K562 (cell line): ENCODE results near the gene CTRL. TPM values are rescaled to one million over a fixed set of nuclear protein-coding genes. Genes with fewer than 3 reads are reported as not detected.

Source experiments
- CCAR2 ChIP-seq: fragments of 200-400 bp; formaldehyde crosslinking; IDR thresholded peaks from 2 replicates; pipeline ENCODE4 v1.6.1; 2017; ENCODE audit warnings: mild to moderate bottlenecking, low read depth, low read length
- CREB1 ChIP-seq, 2 experiments: sonication (generic) in 1 of 2; formaldehyde crosslinking in 1 of 2; IDR thresholded peaks; 2 replicates each; pipeline versions ENCODE4 v1.6.1 to v1.8.0; 2012 to 2022; ENCODE audit warnings: inconsistent platforms in 1 of 2, mild to moderate bottlenecking in 1 of 2, missing genetic modification reagents in 1 of 2, moderate library complexity in 1 of 2
- EHMT2 ChIP-seq: fragments of 450-650 bp; IDR thresholded peaks from 2 replicates; pipeline ENCODE4 v1.6.1; 2018; ENCODE audit warnings: antibody characterized with exemption
- FOSL1 ChIP-seq: fragments of 200-800 bp; sonication (Bioruptor generic); conservative IDR thresholded peaks from 2 replicates; pipeline ENCODE4 v1.6.1; 2016; ENCODE audit warnings: missing genetic modification characterization, missing compliant biosample characterization
- GTF2F1 ChIP-seq: IDR thresholded peaks from 2 replicates; pipeline ENCODE4 v1.6.1; 2011; ENCODE audit warnings: low read depth, low read length, improper control_type of control experiment
- JUNB ChIP-seq: fragments of 450-650 bp; formaldehyde crosslinking; conservative IDR thresholded peaks from 2 replicates; pipeline ENCODE4 v1.4.0; 2020; ENCODE audit warnings: mild to moderate bottlenecking
- MAFK ChIP-seq: IDR thresholded peaks from 2 replicates; pipeline ENCODE4 v1.6.1; 2011; ENCODE audit warnings: low read length, improper control_type of control experiment
- MECOM ChIP-seq: fragments of 250-450 bp; sonication (Bioruptor Pico); IDR thresholded peaks from 2 replicates; pipeline ENCODE4 v1.8.0; 2022; ENCODE audit warnings: inconsistent platforms
- RCOR1 ChIP-seq, 2 experiments: IDR thresholded peaks; 2 replicates each; pipeline ENCODE4 v1.6.1; 2012; ENCODE audit warnings: low read depth in 2 of 2, low read length in 2 of 2, borderline replicate concordance in 1 of 2, improper control_type of control experiment in 1 of 2
- TFAM ChIP-seq: fragments of 250-450 bp; sonication (Bioruptor Pico); conservative IDR thresholded peaks from 2 replicates; pipeline ENCODE4 v1.5.0; 2021; ENCODE audit warnings: mild to moderate bottlenecking, moderate library complexity
- ZNF41 ChIP-seq: fragments of 250-450 bp; sonication (Bioruptor Pico); conservative IDR thresholded peaks from 2 replicates; pipeline ENCODE4 v1.4.0; 2020; ENCODE audit warnings: mild to moderate bottlenecking
- ZSCAN29 ChIP-seq: fragments of 450-650 bp; IDR thresholded peaks from 2 replicates; pipeline ENCODE4 v1.6.1; 2017
- polyA plus RNA-seq, 8 experiments: library from polyadenylated mRNA; depleted of rRNA in 4 of 8; stranded (reverse) in 5 of 8; unstranded in 3 of 8; fragments of >200 nt; fragmentation: Nextera tagmentation in 2 of 8; fragmentation: Illumina TruSeq in 1 of 8; extraction: Ambion mirVana in 2 of 8; extraction: Trizol in 1 of 8; gene quantifications; 2 replicates each; pipeline versions ENCODE4 v1.2.1 to v1.2.3, GENCODE V29; 2011 to 2014; ENCODE audit warnings: inconsistent platforms in 1 of 8, missing spikeins in 1 of 8
- total RNA-seq, 7 experiments: library from RNA; depleted of rRNA in 6 of 7; stranded (reverse); fragments of >200 nt in 6 of 7; fragmentation: Illumina TruSeq in 2 of 7; extraction: Trizol in 2 of 7; gene quantifications; 2 replicates each; pipeline versions ENCODE4 v1.2.1 to v1.2.3, GENCODE V29; 2011 to 2021; ENCODE audit warnings: low replicate concordance in 1 of 7
- TF ChIP-seq, protein P1 (sequence below), 2 experiments: fragments of 450-650 bp in 1 of 2; sonication (generic) in 1 of 2; formaldehyde crosslinking in 1 of 2; IDR thresholded peaks in 1 of 2; conservative IDR thresholded peaks in 1 of 2; 2 replicates each; pipeline versions ENCODE4 v1.6.1 to v1.8.1; 2016 to 2023; ENCODE audit warnings: mild to moderate bottlenecking in 2 of 2, moderate library complexity in 2 of 2, inconsistent platforms in 1 of 2, missing genetic modification reagents in 1 of 2
- TF ChIP-seq, protein P2 (sequence below): fragments of 450-650 bp; conservative IDR thresholded peaks from 2 replicates; pipeline ENCODE4 v1.6.1; 2016; ENCODE audit warnings: missing genetic modification characterization, low read depth, mild to moderate bottlenecking, control low read depth, missing compliant biosample characterization
- TF ChIP-seq, protein P3 (sequence below): sonication (generic); formaldehyde crosslinking; IDR thresholded peaks from 2 replicates; pipeline ENCODE4 v1.8.1; 2023; ENCODE audit warnings: mild to moderate bottlenecking, missing genetic modification reagents
- TF ChIP-seq, protein P4 (sequence below), 2 experiments: fragments of 450-650 bp; formaldehyde crosslinking in 1 of 2; IDR thresholded peaks; 2 replicates each; pipeline versions ENCODE4 v1.4.0 to v1.6.1; 2014 to 2020; ENCODE audit warnings: mild to moderate bottlenecking in 2 of 2, borderline replicate concordance in 1 of 2, low read depth in 1 of 2

The CTRL gene
- total and polyA plus RNA-seq, 9 of the 15 experiments (the other 6 are each of a cell fraction or from before 2014, with no cell fraction given): 1.4 to 5.6 (median 2.5) TPM

DNA sequence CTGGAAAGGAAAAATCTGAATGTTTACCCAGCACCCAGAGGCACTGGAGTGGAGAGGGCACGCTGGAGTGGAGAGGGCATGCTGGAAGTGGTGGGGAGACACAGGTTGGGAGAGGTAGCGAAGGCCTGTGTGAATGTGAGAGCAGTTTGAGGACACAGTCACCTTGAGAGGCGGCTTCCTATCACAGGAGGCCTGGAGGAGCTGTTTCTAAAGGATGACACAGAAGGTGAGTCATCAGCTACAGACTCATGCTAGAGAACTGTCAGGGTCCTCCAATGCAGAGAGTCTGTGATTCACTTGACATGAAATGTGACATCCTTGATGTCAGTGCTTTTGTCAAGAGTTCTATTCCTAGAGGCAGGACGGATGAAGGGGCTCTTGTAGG is 13.8 kb downstream of the CTRL start (continued):
- TF ChIP-seq, protein P1, sequence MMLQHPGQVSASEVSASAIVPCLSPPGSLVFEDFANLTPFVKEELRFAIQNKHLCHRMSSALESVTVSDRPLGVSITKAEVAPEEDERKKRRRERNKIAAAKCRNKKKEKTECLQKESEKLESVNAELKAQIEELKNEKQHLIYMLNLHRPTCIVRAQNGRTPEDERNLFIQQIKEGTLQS (IDR thresholded peaks at IDR 0.05): peak; percentile 98
- TF ChIP-seq, protein P1 (CRISPR knock-in tag; conservative IDR thresholded peaks at IDR 0.05): no peak; the same call in 1 of the 2 replicates
- no peak for TF ChIP-seq ZSCAN29
- TF ChIP-seq TFAM: no peak
- no peak for TF ChIP-seq MAFK
- peak; percentile 27; the same call in 1 of the 2 replicates for TF ChIP-seq CREB1 (IDR thresholded peaks at IDR 0.05)
- TF ChIP-seq CREB1 (CRISPR knock-in tag; IDR thresholded peaks at IDR 0.05): no peak
- no peak for TF ChIP-seq CCAR2
- TF ChIP-seq MECOM (CRISPR knock-in tag): peak; percentile 59; the same call in 1 of the 2 replicates
- TF ChIP-seq, protein P2, sequence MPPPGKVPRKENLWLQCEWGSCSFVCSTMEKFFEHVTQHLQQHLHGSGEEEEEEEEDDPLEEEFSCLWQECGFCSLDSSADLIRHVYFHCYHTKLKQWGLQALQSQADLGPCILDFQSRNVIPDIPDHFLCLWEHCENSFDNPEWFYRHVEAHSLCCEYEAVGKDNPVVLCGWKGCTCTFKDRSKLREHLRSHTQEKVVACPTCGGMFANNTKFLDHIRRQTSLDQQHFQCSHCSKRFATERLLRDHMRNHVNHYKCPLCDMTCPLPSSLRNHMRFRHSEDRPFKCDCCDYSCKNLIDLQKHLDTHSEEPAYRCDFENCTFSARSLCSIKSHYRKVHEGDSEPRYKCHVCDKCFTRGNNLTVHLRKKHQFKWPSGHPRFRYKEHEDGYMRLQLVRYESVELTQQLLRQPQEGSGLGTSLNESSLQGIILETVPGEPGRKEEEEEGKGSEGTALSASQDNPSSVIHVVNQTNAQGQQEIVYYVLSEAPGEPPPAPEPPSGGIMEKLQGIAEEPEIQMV (tag): no peak
- TF ChIP-seq, protein P3, sequence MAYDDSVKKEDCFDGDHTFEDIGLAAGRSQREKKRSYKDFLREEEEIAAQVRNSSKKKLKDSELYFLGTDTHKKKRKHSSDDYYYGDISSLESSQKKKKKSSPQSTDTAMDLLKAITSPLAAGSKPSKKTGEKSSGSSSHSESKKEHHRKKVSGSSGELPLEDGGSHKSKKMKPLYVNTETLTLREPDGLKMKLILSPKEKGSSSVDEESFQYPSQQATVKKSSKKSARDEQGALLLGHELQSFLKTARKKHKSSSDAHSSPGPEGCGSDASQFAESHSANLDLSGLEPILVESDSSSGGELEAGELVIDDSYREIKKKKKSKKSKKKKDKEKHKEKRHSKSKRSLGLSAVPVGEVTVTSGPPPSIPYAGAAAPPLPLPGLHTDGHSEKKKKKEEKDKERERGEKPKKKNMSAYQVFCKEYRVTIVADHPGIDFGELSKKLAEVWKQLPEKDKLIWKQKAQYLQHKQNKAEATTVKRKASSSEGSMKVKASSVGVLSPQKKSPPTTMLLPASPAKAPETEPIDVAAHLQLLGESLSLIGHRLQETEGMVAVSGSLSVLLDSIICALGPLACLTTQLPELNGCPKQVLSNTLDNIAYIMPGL (CRISPR knock-in tag): no peak
- TF ChIP-seq JUNB (CRISPR knock-in tag): 0 out of 2 replicates have a peak, but pooled peaks have one; percentile 46
- TF ChIP-seq, protein P4, sequence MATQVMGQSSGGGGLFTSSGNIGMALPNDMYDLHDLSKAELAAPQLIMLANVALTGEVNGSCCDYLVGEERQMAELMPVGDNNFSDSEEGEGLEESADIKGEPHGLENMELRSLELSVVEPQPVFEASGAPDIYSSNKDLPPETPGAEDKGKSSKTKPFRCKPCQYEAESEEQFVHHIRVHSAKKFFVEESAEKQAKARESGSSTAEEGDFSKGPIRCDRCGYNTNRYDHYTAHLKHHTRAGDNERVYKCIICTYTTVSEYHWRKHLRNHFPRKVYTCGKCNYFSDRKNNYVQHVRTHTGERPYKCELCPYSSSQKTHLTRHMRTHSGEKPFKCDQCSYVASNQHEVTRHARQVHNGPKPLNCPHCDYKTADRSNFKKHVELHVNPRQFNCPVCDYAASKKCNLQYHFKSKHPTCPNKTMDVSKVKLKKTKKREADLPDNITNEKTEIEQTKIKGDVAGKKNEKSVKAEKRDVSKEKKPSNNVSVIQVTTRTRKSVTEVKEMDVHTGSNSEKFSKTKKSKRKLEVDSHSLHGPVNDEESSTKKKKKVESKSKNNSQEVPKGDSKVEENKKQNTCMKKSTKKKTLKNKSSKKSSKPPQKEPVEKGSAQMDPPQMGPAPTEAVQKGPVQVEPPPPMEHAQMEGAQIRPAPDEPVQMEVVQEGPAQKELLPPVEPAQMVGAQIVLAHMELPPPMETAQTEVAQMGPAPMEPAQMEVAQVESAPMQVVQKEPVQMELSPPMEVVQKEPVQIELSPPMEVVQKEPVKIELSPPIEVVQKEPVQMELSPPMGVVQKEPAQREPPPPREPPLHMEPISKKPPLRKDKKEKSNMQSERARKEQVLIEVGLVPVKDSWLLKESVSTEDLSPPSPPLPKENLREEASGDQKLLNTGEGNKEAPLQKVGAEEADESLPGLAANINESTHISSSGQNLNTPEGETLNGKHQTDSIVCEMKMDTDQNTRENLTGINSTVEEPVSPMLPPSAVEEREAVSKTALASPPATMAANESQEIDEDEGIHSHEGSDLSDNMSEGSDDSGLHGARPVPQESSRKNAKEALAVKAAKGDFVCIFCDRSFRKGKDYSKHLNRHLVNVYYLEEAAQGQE (IDR thresholded peaks at IDR 0.05; ENCODE audit: borderline replicate concordance): no peak
- TF ChIP-seq, protein P4 (CRISPR knock-in tag; IDR thresholded peaks at IDR 0.05; ENCODE audit: low read depth): no peak
- no peak for TF ChIP-seq GTF2F1
- no peak for TF ChIP-seq ZNF41 (CRISPR knock-in tag)
- peak; percentile 99 for TF ChIP-seq FOSL1 (tag)
- 0 out of 4 replicates have a peak, but pooled peaks of 1 of the 2 experiments have one; percentile 48 for TF ChIP-seq RCOR1 (IDR thresholded peaks at IDR 0.05; ENCODE audit: borderline replicate concordance in 1 of 2, low read depth in 2 of 2, low read length in 2 of 2)
- no peak for TF ChIP-seq EHMT2
